T-cell (primary cell): ENCODE data around the gene APMAP. TPM values are rescaled to one million over a fixed set of nuclear protein-coding genes. Genes with fewer than 3 reads are reported as not detected.
"Not testable (repeated sequence)": the region's sequence is repeated elsewhere in the genome, so short reads cannot be mapped to it uniquely, and the experiment has no call there.

Experiments used
- ATAC-seq, 4 experiments: fragments of 200-7000 bp in 3 of 4; fragments of 150-1000 bp in 1 of 4; cut with Tn5 transposase; replicated peaks in 1 of 4; 1 replicate in 3 of 4; 2 replicates in 1 of 4; pipeline ENCODE4 v1.10.0; 2021; ENCODE audit warnings: moderate library complexity in 3 of 4, mild to moderate bottlenecking in 2 of 4, moderate number of reproducible peaks in 1 of 4
- CTCF ChIA-PET, 2 donors: fragments of 300-600 bp; sonication (Branson Sonifier 250); formaldehyde crosslinking; loops; one replicate each; lab custom pipeline; 2022; ENCODE audit warnings: antibody characterized with exemption in 2 of 2; lab: Charles Lee
- POLR2A ChIA-PET, 2 donors: fragments of 300-600 bp; sonication (Branson Sonifier 250); formaldehyde crosslinking; loops; one replicate each; lab custom pipeline; 2022; ENCODE audit warnings: antibody characterized with exemption in 2 of 2; lab: Charles Lee
- DNase-seq, 35 experiments: peaks; one replicate each; pipeline versions ENCODE4 v3.0.0 to v3.0.0-alpha.2; 2013 to 2023
- H3K27ac ChIP-seq: one replicate; pipeline ENCODE4 v1.5.1; 2013; ENCODE audit warnings: low read length
- H3K27me3 ChIP-seq, 2 experiments: replicated peaks in 1 of 2; 1 replicate in 1 of 2; 2 replicates in 1 of 2; pipeline versions ENCODE4 v1.6.1 to v1.7.0; 2013; ENCODE audit warnings: low read length in 1 of 2, mixed read lengths in 1 of 2; ENCODE audit not compliant: control insufficient read depth in 2 of 2, insufficient read depth in 2 of 2; ENCODE audit errors: extremely low read depth in 1 of 2
- H3K36me3 ChIP-seq, 2 donors: 1 replicate in 1 of 2; 2 replicates in 1 of 2; pipeline versions ENCODE4 v1.6.1 to v1.7.0; 2013; ENCODE audit warnings: low read length in 1 of 2; ENCODE audit not compliant: control insufficient read depth in 2 of 2, insufficient read depth in 1 of 2; ENCODE audit errors: extremely low read depth in 1 of 2
- H3K4me1 ChIP-seq, 2 experiments: 1 replicate in 1 of 2; 2 replicates in 1 of 2; pipeline versions ENCODE4 v1.6.1 to v1.7.0; 2013; ENCODE audit warnings: low read length in 2 of 2, mixed read lengths in 1 of 2; ENCODE audit not compliant: insufficient read depth in 2 of 2, control insufficient read depth in 1 of 2; ENCODE audit errors: extremely low read depth in 1 of 2
- H3K4me3 ChIP-seq, 2 donors: 1 replicate in 1 of 2; 2 replicates in 1 of 2; pipeline versions ENCODE4 v1.5.1 to v1.7.0; 2013; ENCODE audit warnings: mild to moderate bottlenecking in 2 of 2, low read length in 1 of 2, moderate library complexity in 1 of 2; ENCODE audit not compliant: control insufficient read depth in 1 of 2; ENCODE audit errors: extremely low read depth in 1 of 2
- H3K9me3 ChIP-seq: 2 replicates; pipeline ENCODE4 v1.7.0; 2013
- H3K27ac Mint-ChIP-seq, 2 donors: one replicate each; pipeline ENCODE4 v1.8.0; 2020 to 2021; ENCODE audit warnings: mild to moderate bottlenecking in 2 of 2, mixed read lengths in 2 of 2
- H3K27me3 Mint-ChIP-seq, 2 donors: one replicate each; pipeline ENCODE4 v1.8.0; 2021 to 2022; ENCODE audit warnings: mixed read lengths in 2 of 2
- H3K36me3 Mint-ChIP-seq: one replicate; pipeline ENCODE4 v1.8.0; 2021; ENCODE audit warnings: mixed read lengths
- H3K4me1 Mint-ChIP-seq, 3 donors: one replicate each; pipeline ENCODE4 v1.8.0; 2020 to 2022; ENCODE audit warnings: mixed read lengths in 3 of 3, mild to moderate bottlenecking in 1 of 3
- H3K4me3 Mint-ChIP-seq, 3 donors: one replicate each; pipeline ENCODE4 v1.8.0; 2020 to 2022; ENCODE audit warnings: mild to moderate bottlenecking in 3 of 3, mixed read lengths in 3 of 3, moderate library complexity in 3 of 3
- H3K9me3 Mint-ChIP-seq, 3 donors: one replicate each; pipeline ENCODE4 v1.8.0; 2020 to 2022; ENCODE audit warnings: mixed read lengths in 3 of 3
- WGBS: methylation state at CpG from one replicate; pipeline ENCODE4 v1.1.5; 2013; ENCODE audit warnings: missing lambda C conversion rate; ENCODE audit not compliant: insufficient coverage; 5-methylcytosine and 5-hydroxymethylcytosine counted together
- total RNA-seq, 35 experiments: library from RNA in 6 of 35; stranded (reverse) in 6 of 35; fragments of 120-200 nt in 1 of 35; gene quantifications; one replicate each; pipeline versions ENCODE4 v1.2.1 to v1.2.4 and lab custom pipeline; 2013 to 2026

APMAP gene
- total RNA-seq, 5 donors from 2014 or later (not counting 1 experiment from before 2014, with no cell fraction given) = 32.2 to 53.0 (median 49.8) TPM

DNA sequence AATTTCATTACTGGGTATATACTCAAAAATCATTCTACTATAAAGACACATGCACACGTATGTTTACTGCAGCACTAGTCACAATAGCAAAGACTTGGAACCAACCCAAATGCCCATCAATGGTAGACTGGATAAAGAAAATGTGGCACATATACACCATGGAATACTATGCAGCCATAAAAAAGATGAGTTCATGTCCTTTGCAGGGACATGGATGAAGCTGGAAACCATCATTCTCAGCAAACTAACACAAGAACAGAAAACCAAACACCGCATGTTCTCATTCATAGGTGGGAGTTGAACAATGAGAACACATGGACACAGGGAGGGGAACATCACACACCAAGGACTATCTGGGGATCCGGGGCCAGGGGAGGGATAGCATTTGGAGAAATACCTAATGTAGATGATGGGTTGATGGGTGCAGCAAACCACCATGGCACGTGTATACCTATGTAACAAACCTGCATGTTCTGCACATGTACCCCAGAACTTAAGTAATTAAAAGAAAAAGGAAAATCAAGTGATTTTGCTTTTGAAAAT is 44.1 kb downstream of the APMAP start:
- not testable (repeated sequence) for H3K27me3 ChIP-seq, H3K27me3 Mint-ChIP-seq, DNase-seq, H3K9me3 ChIP-seq
- H3K4me3 Mint-ChIP-seq = peak overlapping the region; percentile 69 to 85 (median 80)
- H3K27ac Mint-ChIP-seq = peak overlapping the region; percentile 87 to 93
- Histone ChIP-seq H3K27ac (peak overlapping the region; percentile 66), H3K36me3 (peaks cover 0 to 17% of the 10 kb centered on the region in 2 donors), H3K4me3 (peak overlapping the region in 1 of 2 donors; percentile 87), H3K4me1 (peaks cover 5 to 49% of the 10 kb centered on the region in 2 experiments)
- WGBS = 40% methylated on average over 1 of the region's 4 CpGs
- peaks cover 15 to 31% (median 22%) of the 10 kb centered on the region in 3 donors for H3K9me3 Mint-ChIP-seq
- peak in 1 of 4 experiments; percentile 3 for ATAC-seq
- peaks cover 26% of the 10 kb centered on the region for H3K36me3 Mint-ChIP-seq
- H3K4me1 Mint-ChIP-seq = peaks cover 37 to 63% (median 45%) of the 10 kb centered on the region in 3 donors
- CTCF ChIA-PET = interaction anchor here in 1 of 2 donors (0.5 to 1.0 kb wide), 3 partner anchors 12 to 740 kb away, joined by 3 to 10 read pairs (median 5); no protein-coding TSS in a partner anchor
- POLR2A ChIA-PET = interaction anchor here in 1 of 2 donors (1.6 kb wide), 1 partner anchor 12 kb away, joined by 5 read pairs; no protein-coding TSS in a partner anchor

DNA sequence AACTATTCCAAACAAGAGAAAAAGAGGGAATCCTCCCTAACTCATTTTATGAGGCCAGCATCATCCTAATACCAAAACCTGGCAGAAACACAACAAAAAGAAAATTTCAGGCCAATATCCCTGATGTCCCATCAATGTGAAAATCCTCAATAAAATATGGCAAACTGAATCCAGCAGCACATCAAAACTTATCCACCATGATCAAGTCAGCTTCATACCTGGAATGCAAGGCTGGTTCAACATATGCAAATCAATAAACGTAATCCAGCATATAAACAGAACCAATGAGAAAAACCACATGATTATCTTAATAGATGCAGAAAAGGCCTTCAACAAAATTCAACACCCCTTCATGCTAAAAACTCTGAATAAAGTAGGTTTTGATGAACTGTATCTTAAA is 46.2 kb downstream of the APMAP start:
- H3K4me3 ChIP-seq, POLR2A ChIA-PET, H3K27me3 ChIP-seq, H3K9me3 ChIP-seq, H3K27me3 Mint-ChIP-seq, DNase-seq, H3K27ac Mint-ChIP-seq, H3K4me3 Mint-ChIP-seq, H3K27ac ChIP-seq, ATAC-seq, H3K36me3 ChIP-seq, CTCF ChIA-PET: not testable (repeated sequence)
- peaks cover 32 to 47% (median 33%) of the 10 kb centered on the region in 3 donors for H3K4me1 Mint-ChIP-seq
- peaks cover 5 to 29% of the 10 kb centered on the region in 2 experiments for H3K4me1 ChIP-seq
- H3K9me3 Mint-ChIP-seq = peaks cover 15 to 38% (median 26%) of the 10 kb centered on the region in 3 donors
- H3K36me3 Mint-ChIP-seq = peaks cover 26% of the 10 kb centered on the region
- WGBS = no CpG with 5 or more reads among the region's 1 CpG

DNA sequence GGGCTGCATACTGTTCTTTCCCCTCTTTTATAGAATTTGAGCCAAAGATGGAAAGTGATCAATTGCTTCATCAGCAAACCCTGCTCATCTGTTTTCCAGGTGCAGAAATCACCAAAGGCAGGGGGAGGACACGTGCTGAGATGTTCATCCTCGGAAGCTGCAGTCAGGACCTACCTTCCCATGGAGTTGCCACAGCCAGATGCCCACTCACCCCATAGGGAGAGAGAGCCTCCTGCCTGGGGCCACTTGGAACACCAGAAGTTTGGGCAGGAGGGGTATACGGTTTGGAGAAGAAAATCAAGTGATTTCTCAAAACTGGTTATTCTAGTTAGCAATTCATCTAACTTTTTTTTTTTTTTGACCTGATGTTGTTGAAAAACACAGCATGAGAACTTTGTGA is 48.8 kb downstream of the APMAP start:
- DNase-seq (no peak), ATAC-seq (no peak)
- no peak overlapping the region for H3K4me3 ChIP-seq
- ChIA-PET POLR2A (no interaction called here), CTCF (no interaction called here)
- Mint-ChIP-seq H3K27me3 (no peaks in the 10 kb centered on the region), H3K36me3 (peaks cover 31% of the 10 kb centered on the region), H3K9me3 (peaks cover 18 to 46% (median 26%) of the 10 kb centered on the region in 3 donors), H3K4me3 (no peak overlapping the region), H3K4me1 (peaks cover 18 to 28% (median 19%) of the 10 kb centered on the region in 3 donors), H3K27ac (no peak overlapping the region)
- no CpG with 5 or more reads among the region's 3 CpGs for WGBS
- no peak overlapping the region for H3K27ac ChIP-seq
- no peaks in the 10 kb centered on the region for H3K27me3 ChIP-seq
- H3K9me3 ChIP-seq = no peaks in the 10 kb centered on the region
- no peaks in the 10 kb centered on the region for H3K36me3 ChIP-seq
- peaks cover under 1 to 2% of the 10 kb centered on the region in 2 experiments for H3K4me1 ChIP-seq

DNA sequence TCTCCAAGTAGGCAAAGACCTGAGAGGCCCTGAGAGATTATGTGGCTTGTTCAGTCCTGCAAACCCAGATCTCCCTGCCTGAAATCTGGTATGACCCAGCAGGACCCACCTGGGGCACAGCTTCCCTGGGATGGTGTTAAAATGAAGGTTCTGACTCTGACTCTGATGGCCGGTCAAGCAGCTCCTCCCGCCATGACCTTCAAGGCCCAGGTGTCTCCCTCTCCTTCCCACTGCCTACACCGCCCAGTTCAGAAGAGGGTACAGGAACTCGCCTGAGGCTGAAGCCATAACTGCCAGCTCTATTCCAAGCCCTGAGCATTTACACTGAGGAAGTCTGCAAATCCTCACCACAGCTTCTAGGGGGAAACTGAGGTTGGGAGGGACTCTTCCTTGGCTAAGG is 49.4 kb downstream of the APMAP start:
- 100% methylated on average over 2 of the region's 4 CpGs for WGBS

DNA sequence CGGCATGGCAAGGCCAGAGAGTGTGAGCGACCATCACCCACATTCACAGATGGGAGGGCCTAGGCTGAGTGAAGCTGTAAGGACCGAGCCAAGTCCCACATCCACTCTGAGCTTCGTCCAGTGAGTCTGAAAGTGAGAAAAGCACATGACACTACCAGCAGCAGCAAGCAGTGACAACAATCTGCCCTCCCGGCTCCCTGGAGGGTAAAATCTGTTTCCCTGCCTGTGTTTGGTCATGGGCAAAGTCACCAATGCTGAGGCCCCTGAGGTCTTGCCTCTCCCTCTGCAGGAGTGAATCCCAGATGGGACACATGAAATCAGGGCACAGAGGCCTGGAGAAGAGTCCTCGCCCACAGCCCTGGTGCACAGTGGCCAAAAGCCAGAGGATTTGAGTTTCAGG is 49.9 kb downstream of the APMAP start:
- Mint-ChIP-seq H3K4me1 (peaks cover 7 to 17% (median 8%) of the 10 kb centered on the region in 3 donors), H3K36me3 (peaks cover 31% of the 10 kb centered on the region), H3K9me3 (peaks cover 16 to 42% (median 26%) of the 10 kb centered on the region in 3 donors), H3K27me3 (no peaks in the 10 kb centered on the region), H3K27ac (no peak overlapping the region), H3K4me3 (no peak overlapping the region)
- no peaks in the 10 kb centered on the region for H3K4me1 ChIP-seq
- H3K27ac ChIP-seq = no peak overlapping the region
- ChIA-PET POLR2A (no interaction called here), CTCF (no interaction called here)
- no peaks in the 10 kb centered on the region for H3K27me3 ChIP-seq
- no peak overlapping the region for H3K4me3 ChIP-seq
- H3K36me3 ChIP-seq = no peaks in the 10 kb centered on the region
- ATAC-seq (no peak), DNase-seq (no peak)
- H3K9me3 ChIP-seq = no peaks in the 10 kb centered on the region
- WGBS = 79% methylated on average over 6 of the region's 6 CpGs

More for the DNA sequence above, 49.4 kb downstream of the APMAP start:
- no peak for DNase-seq
- Histone ChIP-seq H3K36me3 (no peaks in the 10 kb centered on the region), H3K4me3 (no peak overlapping the region), H3K27me3 (no peaks in the 10 kb centered on the region), H3K4me1 (no peaks in the 10 kb centered on the region), H3K9me3 (no peaks in the 10 kb centered on the region), H3K27ac (no peak overlapping the region)
- CTCF ChIA-PET = no interaction called here
- peaks cover 16 to 46% (median 26%) of the 10 kb centered on the region in 3 donors for H3K9me3 Mint-ChIP-seq
- no peak for ATAC-seq
- H3K27ac Mint-ChIP-seq = no peak overlapping the region
- H3K36me3 Mint-ChIP-seq = peaks cover 31% of the 10 kb centered on the region
- H3K27me3 Mint-ChIP-seq = no peaks in the 10 kb centered on the region
- H3K4me1 Mint-ChIP-seq = peaks cover 12 to 22% (median 14%) of the 10 kb centered on the region in 3 donors
- POLR2A ChIA-PET = no interaction called here
- no peak overlapping the region for H3K4me3 Mint-ChIP-seq

DNA sequence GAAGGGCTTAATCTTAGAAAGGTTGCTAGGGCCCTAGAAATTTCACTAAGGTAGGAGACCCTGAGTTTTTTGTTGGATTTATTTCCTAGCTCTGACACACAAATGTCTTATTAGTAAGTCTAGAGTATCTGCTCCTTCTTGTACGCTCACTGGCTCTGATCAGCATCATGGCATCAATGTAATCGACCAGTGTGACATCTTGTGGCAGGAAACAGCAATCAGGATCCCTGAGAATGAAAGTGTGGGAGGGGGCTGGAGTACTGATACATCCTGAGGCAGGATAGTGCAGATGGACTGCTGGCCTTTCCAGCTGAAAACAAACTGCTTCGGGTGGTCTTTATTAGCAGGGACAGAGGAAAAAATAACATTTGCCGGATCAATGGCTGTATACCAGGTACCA is 53.5 kb downstream of the APMAP start:
- ChIA-PET CTCF (no interaction called here), POLR2A (no interaction called here)
- ATAC-seq (no peak), DNase-seq (no peak)
- no peaks in the 10 kb centered on the region for H3K27me3 Mint-ChIP-seq
- Histone ChIP-seq H3K4me3 (no peak overlapping the region), H3K36me3 (no peaks in the 10 kb centered on the region), H3K4me1 (peaks cover 0 to 3% of the 10 kb centered on the region in 2 experiments), H3K27ac (no peak overlapping the region), H3K27me3 (no peaks in the 10 kb centered on the region), H3K9me3 (no peaks in the 10 kb centered on the region)
- 57% methylated on average over 4 of the region's 4 CpGs for WGBS
- H3K9me3 Mint-ChIP-seq = peaks cover 2 to 22% (median 6%) of the 10 kb centered on the region in 3 donors
- no peak overlapping the region for H3K4me3 Mint-ChIP-seq
- no peak overlapping the region for H3K27ac Mint-ChIP-seq
- peaks cover 0 to 1% (median 0%) of the 10 kb centered on the region in 3 donors for H3K4me1 Mint-ChIP-seq
- peaks cover 12% of the 10 kb centered on the region for H3K36me3 Mint-ChIP-seq
